Large intestine (tissue), 3 donors: Measurements from ENCODE around the gene STRN. TPM values are rescaled to one million over a fixed set of nuclear protein-coding genes. Genes with fewer than 3 reads are reported as not detected.
A peak's percentile ranks its signal among the peaks of the same experiment; 100 is the strongest.

Experiments used
- DNase-seq, 2 donors: peaks; one replicate each; pipeline versions ENCODE4 v3.0.0 to v3.0.0-alpha.2; 2013
- H3K27ac ChIP-seq: one replicate; pipeline ENCODE4 v1.5.1; 2013; ENCODE audit warnings: low read length
- H3K27me3 ChIP-seq: 2 replicates; pipeline ENCODE4 v1.6.1; 2013; ENCODE audit warnings: low read length; ENCODE audit not compliant: control insufficient read depth, insufficient read depth
- H3K36me3 ChIP-seq: 2 replicates; pipeline ENCODE4 v1.6.1; 2013; ENCODE audit warnings: low read length; ENCODE audit not compliant: control insufficient read depth, insufficient read depth
- H3K4me1 ChIP-seq: one replicate; pipeline ENCODE4 v1.6.1; 2013; ENCODE audit warnings: low read length; ENCODE audit not compliant: control insufficient read depth, insufficient read depth
- H3K4me3 ChIP-seq: one replicate; pipeline ENCODE4 v1.5.1; 2013; ENCODE audit warnings: low read length
- H3K9me3 ChIP-seq: one replicate; pipeline ENCODE4 v1.6.1; 2013; ENCODE audit warnings: mild to moderate bottlenecking, low read depth, low read length, moderate library complexity; ENCODE audit not compliant: control insufficient read depth
- WGBS: methylation state at CpG from one replicate; pipeline ENCODE4 v1.1.5; 2013; ENCODE audit warnings: low lambda C conversion rate; ENCODE audit not compliant: insufficient coverage; 5-methylcytosine and 5-hydroxymethylcytosine counted together
- polyA plus RNA-seq: library from polyadenylated mRNA; unstranded; fragments of 120-200 nt; gene quantifications from one replicate; pipeline ENCODE4 v1.2.1, GENCODE V29; 2013

The STRN gene
- polyA plus RNA-seq, 1 donor: 15.6 TPM

GRCh38 chr2:36878429-36878828, 87.9 kb downstream of the STRN start:
- H3K27ac ChIP-seq: no peak overlapping the region
- H3K9me3 ChIP-seq: peaks cover 5% of the 10 kb centered on the region
- peaks cover 2% of the 10 kb centered on the region for H3K4me1 ChIP-seq
- no peaks in the 10 kb centered on the region for H3K27me3 ChIP-seq
- no peak for DNase-seq
- H3K36me3 ChIP-seq: peaks cover 33% of the 10 kb centered on the region
- no CpG with 5 or more reads among the region's 4 CpGs for WGBS
- H3K4me3 ChIP-seq: no peak overlapping the region

GRCh38 chr2:36871068-36871707, 95.1 kb downstream of the STRN start:
- WGBS: no CpG with 5 or more reads among the region's 1 CpG
- H3K4me1 ChIP-seq: no peaks in the 10 kb centered on the region
- H3K4me3 ChIP-seq: no peak overlapping the region
- no peak overlapping the region for H3K27ac ChIP-seq
- peaks cover 5% of the 10 kb centered on the region for H3K9me3 ChIP-seq
- H3K27me3 ChIP-seq: no peaks in the 10 kb centered on the region
- DNase-seq: no peak
- peaks cover 38% of the 10 kb centered on the region for H3K36me3 ChIP-seq

GRCh38 chr2:36869606-36870005, 96.7 kb downstream of the STRN start:
- DNase-seq: no peak
- no peak overlapping the region for H3K4me3 ChIP-seq
- no peaks in the 10 kb centered on the region for H3K4me1 ChIP-seq
- 100% methylated on average over 2 of the region's 3 CpGs for WGBS
- H3K9me3 ChIP-seq: peaks cover 5% of the 10 kb centered on the region
- no peak overlapping the region for H3K27ac ChIP-seq
- H3K36me3 ChIP-seq: peaks cover 32% of the 10 kb centered on the region
- no peaks in the 10 kb centered on the region for H3K27me3 ChIP-seq

GRCh38 chr2:36861896-36862295, 104.4 kb downstream of the STRN start:
- Histone ChIP-seq H3K4me3 (no peak overlapping the region), H3K27ac (no peak overlapping the region), H3K36me3 (peaks cover 16% of the 10 kb centered on the region), H3K9me3 (no peaks in the 10 kb centered on the region), H3K4me1 (peaks cover 3% of the 10 kb centered on the region), H3K27me3 (no peaks in the 10 kb centered on the region)
- DNase-seq: no peak
- no CpG with 5 or more reads among the region's 2 CpGs for WGBS

- no peak overlapping the region for H3K27ac ChIP-seq
- peaks cover 20% of the 10 kb centered on the region for H3K36me3 ChIP-seq
- WGBS: 83% methylated on average over 1 of the region's 1 CpG
- H3K4me1 ChIP-seq: peaks cover 3% of the 10 kb centered on the region
- DNase-seq: no peak
- no peaks in the 10 kb centered on the region for H3K9me3 ChIP-seq
- no peaks in the 10 kb centered on the region for H3K27me3 ChIP-seq
- no peak overlapping the region for H3K4me3 ChIP-seq
Observed at GRCh38 chr2:36859366-36859792, 107.0 kb downstream of the STRN start.

- Histone ChIP-seq H3K27ac (no peak overlapping the region), H3K9me3 (no peaks in the 10 kb centered on the region), H3K4me3 (no peak overlapping the region), H3K36me3 (peaks cover 20% of the 10 kb centered on the region), H3K4me1 (peaks cover 3% of the 10 kb centered on the region), H3K27me3 (no peaks in the 10 kb centered on the region)
- peak; percentile 24 to 78 for DNase-seq
Observed at GRCh38 chr2:36858551-36859365, 107.6 kb downstream of the STRN start.

- no peak for DNase-seq
- H3K4me3 ChIP-seq: no peak overlapping the region
- peaks cover 3% of the 10 kb centered on the region for H3K4me1 ChIP-seq
- H3K27ac ChIP-seq: no peak overlapping the region
- peaks cover 21% of the 10 kb centered on the region for H3K36me3 ChIP-seq
- WGBS: 92% methylated on average over 2 of the region's 5 CpGs
- no peaks in the 10 kb centered on the region for H3K27me3 ChIP-seq
- no peaks in the 10 kb centered on the region for H3K9me3 ChIP-seq
Observed at GRCh38 chr2:36857713-36858112, 108.6 kb downstream of the STRN start.

- Histone ChIP-seq H3K36me3 (peaks cover 30% of the 10 kb centered on the region), H3K4me3 (no peak overlapping the region), H3K4me1 (peaks cover 3% of the 10 kb centered on the region), H3K9me3 (no peaks in the 10 kb centered on the region), H3K27ac (no peak overlapping the region), H3K27me3 (no peaks in the 10 kb centered on the region)
- WGBS: 92% methylated on average over 2 of the region's 2 CpGs
- DNase-seq: no peak
Observed at GRCh38 chr2:36855429-36855828, 110.9 kb downstream of the STRN start.

GRCh38 chr2:36854241-36854640, 112.1 kb downstream of the STRN start:
- H3K9me3 ChIP-seq: no peaks in the 10 kb centered on the region
- H3K36me3 ChIP-seq: peaks cover 41% of the 10 kb centered on the region
- H3K4me1 ChIP-seq: peaks cover 3% of the 10 kb centered on the region
- no peak overlapping the region for H3K4me3 ChIP-seq
- no peak overlapping the region for H3K27ac ChIP-seq
- WGBS: 100% methylated on average over 2 of the region's 2 CpGs
- no peak for DNase-seq
- H3K27me3 ChIP-seq: no peaks in the 10 kb centered on the region

- H3K9me3 ChIP-seq: no peaks in the 10 kb centered on the region
- H3K27ac ChIP-seq: no peak overlapping the region
- peaks cover 34% of the 10 kb centered on the region for H3K36me3 ChIP-seq
- H3K4me1 ChIP-seq: no peaks in the 10 kb centered on the region
- H3K4me3 ChIP-seq: no peak overlapping the region
- 100% methylated on average over 2 of the region's 8 CpGs for WGBS
- H3K27me3 ChIP-seq: no peaks in the 10 kb centered on the region
- no peak for DNase-seq
Observed at GRCh38 chr2:36849265-36849664, 117.1 kb downstream of the STRN start.

GRCh38 chr2:36843838-36844237, 122.5 kb downstream of the STRN start:
- peaks cover 7% of the 10 kb centered on the region for H3K36me3 ChIP-seq
- H3K4me1 ChIP-seq: no peaks in the 10 kb centered on the region
- no peak overlapping the region for H3K27ac ChIP-seq

More at GRCh38 chr2:36843838-36844237, 122.5 kb downstream of the STRN start:
- Histone ChIP-seq H3K9me3 (no peaks in the 10 kb centered on the region), H3K4me3 (no peak overlapping the region), H3K27me3 (no peaks in the 10 kb centered on the region)
- no peak for DNase-seq
